Prostate gland (tissue), 2 donors: ENCODE measurements around the gene FGF5.

Source experiments
- CTCF ChIP-seq, 4 experiments: fragments of 200-600 bp in 2 of 4; fragments of 450-650 bp in 2 of 4; sonication (generic) in 2 of 4; IDR thresholded peaks; 1 replicate in 3 of 4; 2 replicates in 1 of 4; pipeline ENCODE4 v1.5.1; 2016 to 2019; ENCODE audit warnings: antibody characterized with exemption in 4 of 4, mild to moderate bottlenecking in 2 of 4, moderate library complexity in 2 of 4
- POLR2A ChIP-seq: fragments of 450-650 bp; IDR thresholded peaks from one replicate; pipeline ENCODE4 v1.6.1; 2016; ENCODE audit warnings: antibody characterized with exemption, mild to moderate bottlenecking
- POLR2AphosphoS5 ChIP-seq: sonication (generic); formaldehyde crosslinking; IDR thresholded peaks from one replicate; pipeline ENCODE4 v1.6.1; 2017; ENCODE audit warnings: antibody characterized with exemption

DNA sequence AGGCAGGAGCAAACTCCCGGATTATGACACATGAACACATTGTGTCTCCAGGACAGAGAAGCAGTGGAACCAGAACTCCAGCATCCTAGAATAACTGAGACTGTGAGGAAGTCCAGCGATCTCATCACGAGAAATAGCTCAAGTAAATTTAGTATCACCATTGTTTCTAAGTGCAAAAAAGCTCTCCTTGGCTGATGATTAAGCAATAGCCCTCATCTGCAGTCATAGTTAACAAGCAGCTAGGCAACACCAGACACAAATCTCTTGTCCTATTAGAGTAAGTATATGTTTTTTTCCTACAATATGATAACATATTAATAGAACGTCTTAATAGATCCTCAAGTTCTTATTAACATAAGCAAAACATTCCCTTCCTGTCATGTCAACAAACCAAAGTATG lies 66.7 kb downstream of the FGF5 start:
- no peak for TF ChIP-seq CTCF (IDR thresholded peaks at IDR 0.05)
- TF ChIP-seq POLR2AphosphoS5, result no peak
- no peak for TF ChIP-seq POLR2A
